ENCODE data around the gene RPGRIP1L.

GRCh38 chr16:53721017-53721416, 17.4 kb upstream of the RPGRIP1L start:
- TF ChIP-seq, protein P1, sequence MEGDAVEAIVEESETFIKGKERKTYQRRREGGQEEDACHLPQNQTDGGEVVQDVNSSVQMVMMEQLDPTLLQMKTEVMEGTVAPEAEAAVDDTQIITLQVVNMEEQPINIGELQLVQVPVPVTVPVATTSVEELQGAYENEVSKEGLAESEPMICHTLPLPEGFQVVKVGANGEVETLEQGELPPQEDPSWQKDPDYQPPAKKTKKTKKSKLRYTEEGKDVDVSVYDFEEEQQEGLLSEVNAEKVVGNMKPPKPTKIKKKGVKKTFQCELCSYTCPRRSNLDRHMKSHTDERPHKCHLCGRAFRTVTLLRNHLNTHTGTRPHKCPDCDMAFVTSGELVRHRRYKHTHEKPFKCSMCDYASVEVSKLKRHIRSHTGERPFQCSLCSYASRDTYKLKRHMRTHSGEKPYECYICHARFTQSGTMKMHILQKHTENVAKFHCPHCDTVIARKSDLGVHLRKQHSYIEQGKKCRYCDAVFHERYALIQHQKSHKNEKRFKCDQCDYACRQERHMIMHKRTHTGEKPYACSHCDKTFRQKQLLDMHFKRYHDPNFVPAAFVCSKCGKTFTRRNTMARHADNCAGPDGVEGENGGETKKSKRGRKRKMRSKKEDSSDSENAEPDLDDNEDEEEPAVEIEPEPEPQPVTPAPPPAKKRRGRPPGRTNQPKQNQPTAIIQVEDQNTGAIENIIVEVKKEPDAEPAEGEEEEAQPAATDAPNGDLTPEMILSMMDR (IDR thresholded peaks at IDR 0.05; ENCODE audit: low read depth, low read length, poor library complexity, severe bottlenecking): no peak
- TF ChIP-seq EZH2phosphoT487 (IDR thresholded peaks at IDR 0.05; ENCODE audit: borderline replicate concordance, low read length): no peak
